GM18526 (cell line): ENCODE results near the gene ATP7B.

ENCODE experiments used
- POLR2A ChIP-seq: IDR thresholded peaks from 3 replicates; pipeline ENCODE4 v1.6.1; 2011; ENCODE audit not compliant: insufficient read length; ENCODE audit errors: extremely low read depth

The ATP7B gene

GRCh38 chr13:52016296-52016695 lies 5.0 kb upstream of the ATP7B start:
- TF ChIP-seq POLR2A: no peak

- no peak for TF ChIP-seq POLR2A
These were observed 1.2 kb upstream of the ATP7B start for GRCh38 chr13:52012512-52012836.

GRCh38 chr13:52011632-52012511 lies 622 bp upstream of the ATP7B start, which contains the start of gene ALG11:
Gene ALG11 (plus strand): TSS chr13:52012398. CDS start chr13:52012419, 21 bp downstream.
- peak; percentile 89 for TF ChIP-seq POLR2A

GRCh38 chr13:52009946-52010345 lies 1.3 kb downstream of the ATP7B start:
- TF ChIP-seq POLR2A: no peak

GRCh38 chr13:52006523-52007245 lies 4.6 kb downstream of the ATP7B start:
- TF ChIP-seq POLR2A: no peak

GRCh38 chr13:52005841-52006522 lies 5.3 kb downstream of the ATP7B start:
- no peak for TF ChIP-seq POLR2A

- TF ChIP-seq POLR2A: no peak
These were observed 6.6 kb downstream of the ATP7B start for GRCh38 chr13:52004511-52005170.

GRCh38 chr13:52003541-52003940 lies 7.7 kb downstream of the ATP7B start:
- no peak for TF ChIP-seq POLR2A

GRCh38 chr13:52002361-52002760 lies 8.9 kb downstream of the ATP7B start:
- no peak for TF ChIP-seq POLR2A

- no peak for TF ChIP-seq POLR2A
These were observed 10.0 kb downstream of the ATP7B start for GRCh38 chr13:52001120-52001731.

- TF ChIP-seq POLR2A: no peak
These were observed 11.3 kb downstream of the ATP7B start for GRCh38 chr13:51999921-52000320.

GRCh38 chr13:51999510-51999911 lies 11.7 kb downstream of the ATP7B start:
- TF ChIP-seq POLR2A: no peak

GRCh38 chr13:51998723-51999509 lies 12.3 kb downstream of the ATP7B start:
- no peak for TF ChIP-seq POLR2A

- TF ChIP-seq POLR2A: no peak
These were observed 13.5 kb downstream of the ATP7B start for GRCh38 chr13:51997641-51998330.

GRCh38 chr13:51997186-51997585 lies 14.1 kb downstream of the ATP7B start:
- TF ChIP-seq POLR2A: no peak
